Measurements from ENCODE around the gene ANKRD24. TPM values are rescaled to one million over a fixed set of nuclear protein-coding genes. Genes with fewer than 3 reads are reported as not detected.

ANKRD24 gene
- 1.9 TPM for total RNA-seq

GRCh38 chr19:4182084-4182810 is at the start of gene ANKRD24, which contains the start of gene SIRT6:
Gene ANKRD24 (plus strand): TSS chr19:4182689. CDS start chr19:4186426, 3,737 bp downstream.
Gene SIRT6 (minus strand): TSS chr19:4182563. CDS start chr19:4182539, 24 bp downstream.

GRCh38 chr19:4229179-4229931 is 46.9 kb downstream of the ANKRD24 start, which contains the start of gene EBI3:
Gene EBI3 (plus strand): TSS chr19:4229523. CDS start chr19:4229551, 28 bp downstream.

GRCh38 chr19:4246767-4247593 is 64.5 kb downstream of the ANKRD24 start, which contains the start of gene YJU2:
Gene YJU2 (plus strand): TSS chr19:4247080. CDS start chr19:4247147, 67 bp downstream.

Other genes with a start within 250 kb of the ANKRD24 start
- 4.7 TPM for gene NMRK2, start 249.6 kb upstream of the ANKRD24 start, total RNA-seq
- 71.5 TPM for gene DAPK3, start 211.6 kb upstream of the ANKRD24 start, total RNA-seq
- 2,441 TPM for gene EEF2, start 197.2 kb upstream of the ANKRD24 start, total RNA-seq
- 34.2 TPM for gene PIAS4, start 175.0 kb upstream of the ANKRD24 start, total RNA-seq
- 23.2 TPM for gene ZBTB7A, start 115.8 kb upstream of the ANKRD24 start, total RNA-seq
- gene MAP2K2, start 58.6 kb upstream of the ANKRD24 start, total RNA-seq: 99.1 TPM
- gene CREB3L3, start 29.1 kb upstream of the ANKRD24 start, total RNA-seq: 0.18 TPM
- gene SIRT6, start 126 bp upstream of the ANKRD24 start, total RNA-seq: 14.0 TPM
- 0.82 TPM for gene EBI3, start 46.8 kb downstream of the ANKRD24 start, total RNA-seq
- gene YJU2, start 64.4 kb downstream of the ANKRD24 start, total RNA-seq: 24.1 TPM
- 5.6 TPM for gene SHD, start 96.6 kb downstream of the ANKRD24 start, total RNA-seq
- 0.70 TPM for gene TMIGD2, start 119.7 kb downstream of the ANKRD24 start, total RNA-seq
- 2.9 TPM for gene FSD1, start 121.9 kb downstream of the ANKRD24 start, total RNA-seq
- 22.6 TPM for gene STAP2, start 156.1 kb downstream of the ANKRD24 start, total RNA-seq
- gene MPND, start 160.9 kb downstream of the ANKRD24 start, total RNA-seq: 14.0 TPM
- gene SH3GL1, start 217.9 kb downstream of the ANKRD24 start, total RNA-seq: 34.4 TPM
- gene CHAF1A, start 220.0 kb downstream of the ANKRD24 start, total RNA-seq: 15.5 TPM